Measurements from ENCODE around the gene SUV39H1. TPM values are rescaled to one million over a fixed set of nuclear protein-coding genes. Genes with fewer than 3 reads are reported as not detected.

The SUV39H1 gene
- total and polyA plus RNA-seq, 9 of the 15 experiments (the other 6 are each of a cell fraction or from before 2014, with no cell fraction given) = 4.7 to 34.7 (median 17.9) TPM

GRCh38 chrX:48736878-48737212 lies 40.3 kb downstream of the SUV39H1 start:
- in situ Hi-C loops (cut with MboI) (no loop called here), intact Hi-C loops (cut with micrococcal nuclease) (loop anchor here (2.0 to 5.0 kb wide), 2 partner anchors 35 to 58 kb away; no protein-coding TSS in a partner anchor)
- DNase-seq (ENCODE audit: extremely low read depth in 1 of 4, low spot score in 3 of 4) = no peak
- ChIA-PET CTCF (ENCODE audit: low intra/inter-chr PET ratio) (no interaction called here), POLR2A (interaction anchor here (0.7 to 1.4 kb wide), 10 partner anchors 9 to 162 kb away, joined by 3 to 5 read pairs (median 3); partner anchors contain the start of gene HDAC6)
- FAIRE-seq = no peak
- no peak for ATAC-seq
- Histone ChIP-seq H4K20me1 (replicated peaks; ENCODE audit: control insufficient read depth, insufficient read depth, low read length) (no peaks in the 10 kb centered on the region), H3K79me2 (ENCODE audit: control insufficient read depth, insufficient read depth, low read length) (peaks cover 19% of the 10 kb centered on the region), H3K4me3 (peak overlapping the region; percentile 58), H3K36me3 (ENCODE audit: control insufficient read depth, insufficient read depth, low read length) (no peaks in the 10 kb centered on the region), H3K4me1 (replicated peaks in 1 of 2; ENCODE audit: control insufficient read depth in 2 of 2, insufficient read depth in 2 of 2, low read length in 2 of 2) (peaks cover 7 to 19% of the 10 kb centered on the region in 2 experiments; a peak in 4 of 5 replicates), H3K27me3 (ENCODE audit: control insufficient read depth in 2 of 2, insufficient read depth in 2 of 2, low read length in 2 of 2) (no peaks in the 10 kb centered on the region), H3K27ac (ENCODE audit: extremely low read depth, low read depth, low read length) (peak overlapping the region; percentile 43; the same call in 2 of the 3 replicates), H3K9ac (ENCODE audit: insufficient read depth in 1 of 2, low read depth in 2 of 2, low read length in 2 of 2) (peak overlapping the region; percentile 31 to 47; a peak in 3 of 4 replicates), H3K4me2 (ENCODE audit: insufficient read depth, low read length) (peak overlapping the region; percentile 82), H3K9me3 (replicated peaks; ENCODE audit: control insufficient read depth, insufficient read depth, low read depth, low read length) (no peaks in the 10 kb centered on the region), H2AFZ (ENCODE audit: low read depth, low read length) (peak overlapping the region; percentile 75), H3K9me1 (ENCODE audit: control insufficient read depth, insufficient read depth, low read length) (no peaks in the 10 kb centered on the region)
- 14% methylated on average over 7 of the region's 10 CpGs for WGBS (ENCODE audit: insufficient coverage, low coverage, missing lambda C conversion rate)
- BruUV-seq (replicated peaks) = no TSS peak
- TF ChIP-seq ZNF655 (CRISPR knock-in tag; IDR thresholded peaks at IDR 0.05) (no peak), MLX (CRISPR knock-in tag; conservative IDR thresholded peaks at IDR 0.05) (no peak), PML (IDR thresholded peaks at IDR 0.05; ENCODE audit: low read length) (no peak), SMAD2 (IDR thresholded peaks at IDR 0.05; ENCODE audit: low read depth, low read length) (no peak), RFX7 (CRISPR knock-in tag; IDR thresholded peaks at IDR 0.05) (no peak), FOXK2 (conservative IDR thresholded peaks at IDR 0.05 in 1 of 2, IDR thresholded peaks at IDR 0.05 in 1 of 2; ENCODE audit: low read depth in 2 of 2) (no peak), RFX1 (IDR thresholded peaks at IDR 0.05) (peak; percentile 41; the same call in 1 of the 2 replicates), ZHX1 (conservative IDR thresholded peaks at IDR 0.05; ENCODE audit: low read length) (no peak), MLLT1 (IDR thresholded peaks at IDR 0.05) (no peak), ZNF280B (CRISPR knock-in tag; IDR thresholded peaks at IDR 0.05) (no peak), SNIP1 (IDR thresholded peaks at IDR 0.05; ENCODE audit: low read depth) (no peak)

Measured in K562 (cell line).